ENCODE results near the gene PTGES3.

DNA sequence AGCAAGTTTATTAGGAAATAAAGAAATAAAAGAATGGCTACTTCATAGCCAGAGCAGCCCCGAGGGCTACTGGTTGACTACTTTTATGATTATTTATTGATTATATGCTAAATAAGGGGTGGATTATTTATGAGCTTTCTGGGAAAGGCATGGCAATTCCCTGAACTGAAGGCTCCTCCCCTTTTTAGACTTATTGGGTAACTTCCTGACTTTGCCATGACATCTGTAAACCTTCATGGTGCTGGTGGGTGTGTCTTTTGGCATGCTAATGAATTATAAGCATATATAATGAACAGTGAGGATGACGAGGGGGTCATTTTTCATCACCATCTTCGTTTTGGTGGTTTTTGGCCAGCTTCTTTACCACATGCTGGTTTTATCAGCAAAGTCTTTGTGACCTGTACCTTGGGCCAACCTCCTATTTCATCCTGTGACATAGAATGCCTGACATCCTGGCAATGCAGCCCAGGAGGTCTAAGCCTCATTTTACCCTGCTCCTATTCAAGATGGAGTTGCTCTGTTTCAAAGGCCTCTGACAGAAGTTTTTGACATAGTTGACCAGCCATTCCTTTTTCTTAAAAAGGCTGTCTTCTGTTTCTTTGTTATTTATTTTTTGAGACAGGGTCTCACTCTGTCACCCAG, 11.1 kb upstream of the PTGES3 start:
- TF ChIP-seq, protein P1, sequence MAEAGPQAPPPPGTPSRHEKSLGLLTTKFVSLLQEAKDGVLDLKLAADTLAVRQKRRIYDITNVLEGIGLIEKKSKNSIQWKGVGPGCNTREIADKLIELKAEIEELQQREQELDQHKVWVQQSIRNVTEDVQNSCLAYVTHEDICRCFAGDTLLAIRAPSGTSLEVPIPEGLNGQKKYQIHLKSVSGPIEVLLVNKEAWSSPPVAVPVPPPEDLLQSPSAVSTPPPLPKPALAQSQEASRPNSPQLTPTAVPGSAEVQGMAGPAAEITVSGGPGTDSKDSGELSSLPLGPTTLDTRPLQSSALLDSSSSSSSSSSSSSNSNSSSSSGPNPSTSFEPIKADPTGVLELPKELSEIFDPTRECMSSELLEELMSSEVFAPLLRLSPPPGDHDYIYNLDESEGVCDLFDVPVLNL (CRISPR knock-in tag; IDR thresholded peaks at IDR 0.05; ENCODE audit: borderline replicate concordance, low read depth): no peak
- TF ChIP-seq, protein P2, sequence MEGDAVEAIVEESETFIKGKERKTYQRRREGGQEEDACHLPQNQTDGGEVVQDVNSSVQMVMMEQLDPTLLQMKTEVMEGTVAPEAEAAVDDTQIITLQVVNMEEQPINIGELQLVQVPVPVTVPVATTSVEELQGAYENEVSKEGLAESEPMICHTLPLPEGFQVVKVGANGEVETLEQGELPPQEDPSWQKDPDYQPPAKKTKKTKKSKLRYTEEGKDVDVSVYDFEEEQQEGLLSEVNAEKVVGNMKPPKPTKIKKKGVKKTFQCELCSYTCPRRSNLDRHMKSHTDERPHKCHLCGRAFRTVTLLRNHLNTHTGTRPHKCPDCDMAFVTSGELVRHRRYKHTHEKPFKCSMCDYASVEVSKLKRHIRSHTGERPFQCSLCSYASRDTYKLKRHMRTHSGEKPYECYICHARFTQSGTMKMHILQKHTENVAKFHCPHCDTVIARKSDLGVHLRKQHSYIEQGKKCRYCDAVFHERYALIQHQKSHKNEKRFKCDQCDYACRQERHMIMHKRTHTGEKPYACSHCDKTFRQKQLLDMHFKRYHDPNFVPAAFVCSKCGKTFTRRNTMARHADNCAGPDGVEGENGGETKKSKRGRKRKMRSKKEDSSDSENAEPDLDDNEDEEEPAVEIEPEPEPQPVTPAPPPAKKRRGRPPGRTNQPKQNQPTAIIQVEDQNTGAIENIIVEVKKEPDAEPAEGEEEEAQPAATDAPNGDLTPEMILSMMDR (IDR thresholded peaks at IDR 0.05): no peak
- no peak for TF ChIP-seq ZNF263 (CRISPR knock-in tag; IDR thresholded peaks at IDR 0.05; ENCODE audit: low read depth)
- no peak for TF ChIP-seq ZNF121 (CRISPR knock-in tag; IDR thresholded peaks at IDR 0.05)
- TF ChIP-seq, protein P3, sequence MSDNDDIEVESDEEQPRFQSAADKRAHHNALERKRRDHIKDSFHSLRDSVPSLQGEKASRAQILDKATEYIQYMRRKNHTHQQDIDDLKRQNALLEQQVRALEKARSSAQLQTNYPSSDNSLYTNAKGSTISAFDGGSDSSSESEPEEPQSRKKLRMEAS (CRISPR knock-in tag; IDR thresholded peaks at IDR 0.05): no peak
- TF ChIP-seq SP1 (CRISPR knock-in tag; conservative IDR thresholded peaks at IDR 0.05): no peak
- TF ChIP-seq, protein P4, sequence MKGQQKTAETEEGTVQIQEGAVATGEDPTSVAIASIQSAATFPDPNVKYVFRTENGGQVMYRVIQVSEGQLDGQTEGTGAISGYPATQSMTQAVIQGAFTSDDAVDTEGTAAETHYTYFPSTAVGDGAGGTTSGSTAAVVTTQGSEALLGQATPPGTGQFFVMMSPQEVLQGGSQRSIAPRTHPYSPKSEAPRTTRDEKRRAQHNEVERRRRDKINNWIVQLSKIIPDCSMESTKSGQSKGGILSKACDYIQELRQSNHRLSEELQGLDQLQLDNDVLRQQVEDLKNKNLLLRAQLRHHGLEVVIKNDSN (CRISPR knock-in tag; IDR thresholded peaks at IDR 0.05): no peak
- TF ChIP-seq, protein P5, sequence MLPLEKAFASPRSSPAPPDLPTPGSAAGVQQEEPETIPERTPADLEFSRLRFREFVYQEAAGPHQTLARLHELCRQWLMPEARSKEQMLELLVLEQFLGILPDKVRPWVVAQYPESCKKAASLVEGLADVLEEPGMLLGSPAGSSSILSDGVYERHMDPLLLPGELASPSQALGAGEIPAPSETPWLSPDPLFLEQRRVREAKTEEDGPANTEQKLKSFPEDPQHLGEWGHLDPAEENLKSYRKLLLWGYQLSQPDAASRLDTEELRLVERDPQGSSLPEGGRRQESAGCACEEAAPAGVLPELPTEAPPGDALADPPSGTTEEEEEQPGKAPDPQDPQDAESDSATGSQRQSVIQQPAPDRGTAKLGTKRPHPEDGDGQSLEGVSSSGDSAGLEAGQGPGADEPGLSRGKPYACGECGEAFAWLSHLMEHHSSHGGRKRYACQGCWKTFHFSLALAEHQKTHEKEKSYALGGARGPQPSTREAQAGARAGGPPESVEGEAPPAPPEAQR (CRISPR knock-in tag; IDR thresholded peaks at IDR 0.05): no peak
- no peak for TF ChIP-seq ZNF219 (CRISPR knock-in tag; IDR thresholded peaks at IDR 0.05; ENCODE audit: borderline replicate concordance)
- TF ChIP-seq, protein P6, sequence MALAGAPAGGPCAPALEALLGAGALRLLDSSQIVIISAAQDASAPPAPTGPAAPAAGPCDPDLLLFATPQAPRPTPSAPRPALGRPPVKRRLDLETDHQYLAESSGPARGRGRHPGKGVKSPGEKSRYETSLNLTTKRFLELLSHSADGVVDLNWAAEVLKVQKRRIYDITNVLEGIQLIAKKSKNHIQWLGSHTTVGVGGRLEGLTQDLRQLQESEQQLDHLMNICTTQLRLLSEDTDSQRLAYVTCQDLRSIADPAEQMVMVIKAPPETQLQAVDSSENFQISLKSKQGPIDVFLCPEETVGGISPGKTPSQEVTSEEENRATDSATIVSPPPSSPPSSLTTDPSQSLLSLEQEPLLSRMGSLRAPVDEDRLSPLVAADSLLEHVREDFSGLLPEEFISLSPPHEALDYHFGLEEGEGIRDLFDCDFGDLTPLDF (CRISPR knock-in tag; IDR thresholded peaks at IDR 0.05): no peak
- TF ChIP-seq ZNF138 (CRISPR knock-in tag; conservative IDR thresholded peaks at IDR 0.05): no peak
